GM18505 (cell line): ENCODE data around the gene NEK6.
A peak's percentile ranks its signal among the peaks of the same experiment; 100 is the strongest.

Experiments
- ATAC-seq: cut with Tn5 transposase; IDR thresholded peaks from one replicate; pipeline ENCODE4 v1.9.1; 2021; ENCODE audit not compliant: unreplicated experiment
- POLR2A ChIP-seq: IDR thresholded peaks from 4 replicates; pipeline ENCODE4 v1.6.1; 2011; ENCODE audit warnings: borderline replicate concordance; ENCODE audit not compliant: insufficient read depth, insufficient read length; ENCODE audit errors: extremely low read depth

NEK6 gene

GRCh38 chr9:124284237-124284831 lies 26.6 kb downstream of the NEK6 start:
- no peak for ATAC-seq
- TF ChIP-seq POLR2A: no peak

- peak; percentile 17 for TF ChIP-seq POLR2A
- ATAC-seq: no peak
These were observed 27.2 kb downstream of the NEK6 start for GRCh38 chr9:124284940-124285441.

- TF ChIP-seq POLR2A: peak; percentile 29
- ATAC-seq: no peak
These were observed 27.7 kb downstream of the NEK6 start for GRCh38 chr9:124285490-124285889.

DNA sequence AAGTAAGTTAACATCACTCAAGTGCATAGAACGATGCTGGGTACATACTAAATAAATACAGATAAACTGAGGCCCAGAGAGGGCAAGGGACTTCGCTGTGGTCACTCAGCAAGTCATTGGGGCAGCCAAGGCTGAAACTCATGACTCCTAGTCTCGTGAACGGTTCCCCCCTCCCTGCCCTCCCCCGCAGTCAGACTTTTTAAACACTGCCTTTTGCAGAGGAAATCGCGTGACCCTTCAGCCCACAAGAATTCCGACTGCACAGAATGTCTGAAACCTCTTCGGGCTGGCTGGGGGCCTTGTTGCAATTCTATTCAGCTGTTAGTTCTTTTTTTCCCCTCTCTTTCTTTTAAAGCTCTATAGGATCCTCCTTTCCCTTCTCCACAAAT lies 28.1 kb downstream of the NEK6 start:
- ATAC-seq: peak; percentile 30
- TF ChIP-seq POLR2A: no peak

- peak; percentile 33 for ATAC-seq
- TF ChIP-seq POLR2A: peak; percentile 55
These were observed 28.7 kb downstream of the NEK6 start for GRCh38 chr9:124286292-124286931.

- ATAC-seq: no peak
- no peak for TF ChIP-seq POLR2A
These were observed 32.4 kb downstream of the NEK6 start for GRCh38 chr9:124290053-124290591.

- TF ChIP-seq POLR2A: no peak
- ATAC-seq: no peak
These were observed 33.2 kb downstream of the NEK6 start for GRCh38 chr9:124290743-124291554.

- peak; percentile 15 for TF ChIP-seq POLR2A
- peak; percentile 38 for ATAC-seq
These were observed 34.1 kb downstream of the NEK6 start for GRCh38 chr9:124291801-124292396.

DNA sequence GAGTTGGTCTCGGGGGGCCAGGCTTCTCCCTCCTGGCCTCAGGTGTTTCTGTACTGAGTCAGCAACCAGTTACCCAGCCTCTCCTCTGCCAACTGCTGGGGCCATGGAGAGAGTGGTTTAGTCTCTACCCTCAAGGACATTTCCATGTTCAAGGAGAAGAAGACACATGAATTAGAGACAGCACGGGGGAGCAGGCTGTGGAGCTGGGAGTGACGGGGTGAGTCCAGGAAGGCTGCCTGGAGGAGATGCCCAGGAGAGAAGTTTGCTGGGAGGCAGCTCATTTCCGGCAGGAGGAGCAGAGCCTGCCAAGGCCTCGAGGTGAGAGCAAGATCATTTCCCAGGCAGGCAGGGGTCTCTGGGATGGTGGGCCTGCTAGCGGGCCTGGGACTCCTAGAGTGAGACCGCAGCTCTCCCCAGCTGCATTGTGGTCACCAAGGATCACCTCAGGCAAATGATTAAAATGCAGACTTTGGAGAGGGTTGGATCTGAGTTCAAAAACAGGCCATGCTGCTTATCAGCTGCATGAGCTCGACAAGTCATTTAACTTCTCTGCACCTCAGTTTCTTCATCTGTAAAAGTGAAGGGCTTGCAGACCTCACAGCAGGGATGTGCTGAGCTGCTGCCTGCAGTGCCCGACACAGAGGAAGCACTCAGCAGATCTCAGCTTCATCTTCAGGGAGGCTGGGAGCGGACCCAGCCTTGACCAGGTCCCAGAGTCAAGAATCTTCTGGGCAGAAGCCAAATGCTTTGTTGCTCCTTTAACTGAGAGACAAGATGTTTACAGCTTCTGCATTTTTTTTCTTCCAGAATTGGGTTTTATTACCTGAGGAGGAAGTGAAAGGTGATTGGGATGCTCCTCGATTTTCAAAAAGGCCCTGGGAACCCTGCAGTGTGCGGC lies 35.2 kb downstream of the NEK6 start:
- no peak for ATAC-seq
- no peak for TF ChIP-seq POLR2A

GRCh38 chr9:124293718-124294506 lies 36.2 kb downstream of the NEK6 start:
- ATAC-seq: no peak
- peak; percentile 8 for TF ChIP-seq POLR2A

DNA sequence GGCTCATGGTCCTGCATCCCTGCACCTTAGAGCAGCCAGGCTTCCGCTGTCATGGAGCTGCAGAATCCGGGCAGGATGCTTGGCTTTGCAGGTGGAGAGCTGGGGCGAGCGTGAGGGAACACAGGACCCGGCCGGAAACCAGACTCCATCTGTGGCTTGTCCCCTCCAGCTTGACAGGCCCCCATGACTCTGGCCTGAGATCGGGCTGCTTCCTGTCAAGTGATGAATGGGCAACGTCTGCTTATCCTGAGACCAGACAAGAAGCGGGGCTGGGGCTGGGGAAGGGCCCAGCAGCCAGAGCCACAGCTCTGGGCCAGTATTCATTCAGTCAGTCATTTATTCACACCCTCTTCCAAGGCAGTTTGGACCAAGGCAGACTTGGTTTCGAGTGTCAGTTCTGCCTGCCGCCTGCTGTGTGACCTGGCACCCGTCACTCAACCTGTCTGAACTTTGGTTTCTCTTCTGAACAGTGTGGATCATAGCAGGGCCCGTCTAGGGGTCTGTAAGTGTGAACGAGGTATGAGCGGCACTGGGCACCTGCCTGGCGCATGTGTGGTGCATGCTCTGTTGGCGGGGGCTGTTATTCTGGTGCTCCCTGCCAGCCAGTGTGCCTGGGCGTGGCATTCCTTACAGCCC lies 37.5 kb downstream of the NEK6 start:
- TF ChIP-seq POLR2A: no peak
- no peak for ATAC-seq
